IgD-negative memory B cell (primary cell): ENCODE data around the gene TMEM145. TPM values are rescaled to one million over a fixed set of nuclear protein-coding genes. Genes with fewer than 3 reads are reported as not detected.

Experiments used
- H3K27ac Mint-ChIP-seq, 3 donors: one replicate each; pipeline ENCODE4 v1.8.0; 2020 to 2022; ENCODE audit warnings: mild to moderate bottlenecking in 3 of 3, mixed read lengths in 3 of 3, moderate library complexity in 1 of 3
- H3K27me3 Mint-ChIP-seq: one replicate; pipeline ENCODE4 v1.8.0; 2021; ENCODE audit warnings: mixed read lengths
- H3K36me3 Mint-ChIP-seq: one replicate; pipeline ENCODE4 v1.8.0; 2020; ENCODE audit warnings: mild to moderate bottlenecking, mixed read lengths
- H3K4me1 Mint-ChIP-seq, 3 donors: one replicate each; pipeline ENCODE4 v1.8.0; 2020 to 2022; ENCODE audit warnings: mixed read lengths in 3 of 3, mild to moderate bottlenecking in 1 of 3
- H3K4me3 Mint-ChIP-seq, 4 donors: one replicate each; pipeline ENCODE4 v1.8.0; 2020 to 2022; ENCODE audit warnings: mild to moderate bottlenecking in 4 of 4, mixed read lengths in 4 of 4, moderate library complexity in 3 of 4
- H3K9me3 Mint-ChIP-seq, 3 donors: one replicate each; pipeline ENCODE4 v1.8.0; 2020 to 2021; ENCODE audit warnings: mixed read lengths in 3 of 3, mild to moderate bottlenecking in 1 of 3
- polyA plus RNA-seq: library from polyadenylated mRNA; unstranded; fragments of 300-500 nt; fragmentation: Illumina TruSeq; gene quantifications from one replicate; pipeline ENCODE4 v1.2.3, GENCODE V29; 2021

TMEM145 gene
- polyA plus RNA-seq, 1 donor from 2014 or later = not detected

DNA sequence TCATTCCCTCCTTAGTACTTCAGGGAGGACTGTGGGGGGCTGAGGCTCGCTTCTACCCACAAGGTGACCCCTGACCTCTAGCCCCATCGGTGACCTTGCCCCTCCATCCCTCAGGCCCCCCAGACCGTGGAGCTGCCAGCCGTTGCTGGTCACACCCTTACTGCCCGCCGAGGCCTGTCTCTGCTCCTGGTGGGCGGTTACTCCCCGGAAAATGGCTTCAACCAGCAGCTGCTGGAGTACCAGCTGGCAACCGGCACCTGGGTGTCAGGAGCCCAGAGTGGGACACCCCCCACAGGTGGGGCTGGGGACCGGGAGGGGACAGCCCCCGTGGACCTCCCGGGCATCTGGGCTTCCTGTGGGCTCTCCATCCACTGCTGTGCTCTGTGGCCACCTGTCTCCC, 44.2 kb downstream of the TMEM145 start:
- H3K27ac Mint-ChIP-seq = no peak overlapping the region
- no peak overlapping the region for H3K4me3 Mint-ChIP-seq
- H3K9me3 Mint-ChIP-seq = no peaks in the 10 kb centered on the region
- H3K36me3 Mint-ChIP-seq = peaks cover 11% of the 10 kb centered on the region
- peaks cover 0 to 9% (median 3%) of the 10 kb centered on the region in 3 donors for H3K4me1 Mint-ChIP-seq
- H3K27me3 Mint-ChIP-seq = no peaks in the 10 kb centered on the region

DNA sequence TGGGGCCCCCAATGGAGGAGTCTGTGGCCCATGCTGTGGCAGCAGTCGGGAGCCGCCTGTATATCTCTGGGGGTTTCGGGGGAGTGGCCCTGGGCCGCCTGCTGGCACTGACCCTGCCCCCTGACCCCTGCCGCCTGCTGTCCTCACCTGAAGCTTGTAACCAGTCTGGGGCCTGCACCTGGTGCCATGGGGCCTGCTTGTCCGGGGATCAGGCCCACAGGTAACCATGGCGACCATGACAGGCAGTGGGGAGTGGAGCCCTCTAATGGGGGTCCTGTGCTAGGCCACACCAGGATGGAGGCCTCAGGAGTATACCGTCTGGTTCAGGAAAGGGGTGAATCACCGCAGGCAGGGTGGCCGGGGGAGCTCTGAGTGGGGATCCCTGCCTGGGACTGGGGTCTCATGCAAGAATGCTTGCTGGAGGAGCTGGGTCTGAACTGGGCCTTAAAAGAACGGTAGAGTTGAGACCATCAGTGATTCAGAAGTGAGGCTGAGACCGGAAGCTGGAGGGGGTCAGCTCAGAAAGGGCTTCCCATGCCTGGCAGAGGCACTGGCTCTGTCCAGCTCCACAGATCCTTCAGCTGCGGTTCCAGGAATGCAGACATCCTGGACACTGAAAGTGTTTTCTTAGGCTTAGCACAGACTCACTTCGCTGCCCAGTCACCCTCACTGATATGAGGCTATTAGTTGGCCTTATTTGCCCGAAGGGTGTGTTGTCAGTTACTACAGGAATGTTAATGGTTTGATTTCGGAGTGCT, 47.9 kb downstream of the TMEM145 start:
- Mint-ChIP-seq H3K4me1 (peaks cover 14 to 25% (median 22%) of the 10 kb centered on the region in 3 donors), H3K9me3 (no peaks in the 10 kb centered on the region), H3K36me3 (peaks cover 5% of the 10 kb centered on the region), H3K27me3 (no peaks in the 10 kb centered on the region), H3K27ac (no peak overlapping the region), H3K4me3 (no peak overlapping the region)

DNA sequence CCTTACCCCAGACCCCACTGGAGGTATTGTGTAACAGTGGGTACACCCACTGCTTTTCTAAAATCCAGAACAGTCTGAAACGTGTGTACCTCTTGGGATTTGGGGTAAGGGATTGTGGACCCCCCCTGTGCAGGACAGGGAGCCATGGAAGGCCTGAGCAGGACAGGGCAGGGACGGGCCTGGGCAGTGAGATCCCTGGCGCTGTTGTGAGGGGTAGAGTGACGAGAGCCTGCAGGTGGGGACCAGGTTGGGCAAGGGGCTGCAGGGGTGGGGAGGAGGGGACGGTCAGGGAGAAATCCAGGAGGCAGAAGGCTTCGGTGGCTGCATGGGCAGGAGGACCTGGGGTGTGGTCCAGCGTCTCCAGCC, 48.4 kb downstream of the TMEM145 start:
- Mint-ChIP-seq H3K9me3 (no peaks in the 10 kb centered on the region), H3K27ac (peak overlapping the region in 1 of 3 donors; percentile 74), H3K4me1 (peaks cover 15 to 26% (median 24%) of the 10 kb centered on the region in 3 donors), H3K27me3 (no peaks in the 10 kb centered on the region), H3K36me3 (peaks cover 5% of the 10 kb centered on the region), H3K4me3 (peak overlapping the region in 1 of 4 donors; percentile 39)

GRCh38 chr19:42362342-42362741, 49.2 kb downstream of the TMEM145 start:
- H3K9me3 Mint-ChIP-seq = no peaks in the 10 kb centered on the region
- no peak overlapping the region for H3K27ac Mint-ChIP-seq
- peaks cover 18 to 30% (median 27%) of the 10 kb centered on the region in 3 donors for H3K4me1 Mint-ChIP-seq
- H3K4me3 Mint-ChIP-seq = no peak overlapping the region
- no peaks in the 10 kb centered on the region for H3K27me3 Mint-ChIP-seq
- H3K36me3 Mint-ChIP-seq = peaks cover 5% of the 10 kb centered on the region

GRCh38 chr19:42362891-42363440, 49.9 kb downstream of the TMEM145 start:
- Mint-ChIP-seq H3K9me3 (no peaks in the 10 kb centered on the region), H3K27ac (peak overlapping the region in 2 of 3 donors; percentile 82 to 96), H3K4me1 (peaks cover 18 to 30% (median 29%) of the 10 kb centered on the region in 3 donors), H3K27me3 (no peaks in the 10 kb centered on the region), H3K36me3 (peaks cover 5% of the 10 kb centered on the region), H3K4me3 (peak overlapping the region in 1 of 4 donors; percentile 77)

DNA sequence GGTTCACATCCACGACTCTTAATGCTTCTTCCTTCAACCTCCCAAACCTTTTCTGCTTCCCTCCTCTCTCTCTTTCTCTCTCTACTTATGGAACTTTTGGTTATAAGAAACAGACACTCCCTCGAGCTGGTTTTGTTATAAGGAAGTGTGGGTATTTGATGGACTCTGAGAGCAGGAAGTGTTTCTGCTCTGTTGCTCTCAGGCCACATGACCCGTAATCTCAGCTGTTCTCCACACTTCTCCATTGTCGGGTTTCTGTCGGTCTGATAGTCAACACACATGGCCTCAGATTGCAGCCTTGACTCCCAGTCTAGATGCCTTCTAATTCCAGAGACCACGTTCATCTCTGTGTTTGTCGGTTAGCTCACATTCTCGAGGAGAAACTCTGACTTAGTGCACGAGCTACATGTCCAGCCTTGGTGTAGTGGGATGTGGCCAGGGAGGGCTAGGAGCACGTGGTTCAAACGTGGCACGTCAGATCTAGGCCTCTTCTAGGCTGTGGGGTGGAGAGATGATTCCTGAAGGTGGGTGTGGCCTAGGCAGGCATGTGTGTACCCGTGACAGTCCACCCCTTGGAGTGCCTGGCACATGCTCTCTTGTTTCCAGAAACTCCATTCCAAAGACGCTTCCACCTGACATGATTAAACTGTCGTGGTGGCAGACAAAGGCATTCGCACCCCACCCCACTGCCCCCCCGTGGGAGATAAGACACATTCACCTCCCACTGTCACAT, 50.7 kb downstream of the TMEM145 start:
- peaks cover 5% of the 10 kb centered on the region for H3K36me3 Mint-ChIP-seq
- H3K27ac Mint-ChIP-seq = peak overlapping the region; percentile 82 to 96 (median 83)
- H3K27me3 Mint-ChIP-seq = no peaks in the 10 kb centered on the region
- H3K9me3 Mint-ChIP-seq = no peaks in the 10 kb centered on the region
- H3K4me1 Mint-ChIP-seq = peaks cover 18 to 31% (median 29%) of the 10 kb centered on the region in 3 donors
- H3K4me3 Mint-ChIP-seq = peak overlapping the region; percentile 6 to 77 (median 30)

DNA sequence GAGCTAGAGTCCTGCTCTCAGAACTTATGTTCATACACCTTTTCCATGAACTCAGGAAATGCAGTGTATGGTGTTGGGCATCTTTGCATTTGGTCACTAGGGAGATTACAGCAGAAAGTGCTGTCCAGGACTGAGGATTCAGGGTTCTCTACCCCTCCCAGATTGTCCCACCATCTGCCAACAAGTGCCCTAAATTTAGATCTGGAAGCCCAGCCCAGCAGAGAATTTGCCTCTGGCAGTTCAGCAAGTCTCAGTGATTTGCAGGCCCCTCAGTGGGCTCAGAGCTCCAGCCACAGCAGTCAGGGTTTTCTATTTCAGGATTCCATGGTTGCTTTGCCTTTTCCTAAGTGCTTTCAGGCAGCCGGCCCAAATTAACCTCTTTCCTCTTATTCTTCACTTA, 53.6 kb downstream of the TMEM145 start:
- no peaks in the 10 kb centered on the region for H3K27me3 Mint-ChIP-seq
- peak overlapping the region in 1 of 4 donors; percentile 68 for H3K4me3 Mint-ChIP-seq

GRCh38 chr19:42367929-42368328, 54.8 kb downstream of the TMEM145 start:
- peak overlapping the region in 1 of 3 donors; percentile 56 for H3K27ac Mint-ChIP-seq

More for the DNA sequence above, 53.6 kb downstream of the TMEM145 start:
- H3K4me1 Mint-ChIP-seq = peaks cover 18 to 34% (median 28%) of the 10 kb centered on the region in 3 donors
- peaks cover 2% of the 10 kb centered on the region for H3K36me3 Mint-ChIP-seq
- H3K9me3 Mint-ChIP-seq = no peaks in the 10 kb centered on the region
- peak overlapping the region in 2 of 3 donors; percentile 31 to 60 for H3K27ac Mint-ChIP-seq

GRCh38 chr19:42368360-42368759, 55.3 kb downstream of the TMEM145 start:
- peaks cover 2% of the 10 kb centered on the region for H3K36me3 Mint-ChIP-seq
- no peak overlapping the region for H3K27ac Mint-ChIP-seq
- H3K4me1 Mint-ChIP-seq = peaks cover 16 to 31% (median 26%) of the 10 kb centered on the region in 3 donors
- no peaks in the 10 kb centered on the region for H3K9me3 Mint-ChIP-seq
- H3K4me3 Mint-ChIP-seq = peak overlapping the region in 1 of 4 donors; percentile 23
- no peaks in the 10 kb centered on the region for H3K27me3 Mint-ChIP-seq

More at GRCh38 chr19:42367929-42368328, 54.8 kb downstream of the TMEM145 start:
- no peaks in the 10 kb centered on the region for H3K27me3 Mint-ChIP-seq
- no peaks in the 10 kb centered on the region for H3K9me3 Mint-ChIP-seq
- peaks cover 2% of the 10 kb centered on the region for H3K36me3 Mint-ChIP-seq
- H3K4me1 Mint-ChIP-seq = peaks cover 18 to 34% (median 29%) of the 10 kb centered on the region in 3 donors
- H3K4me3 Mint-ChIP-seq = peak overlapping the region in 1 of 4 donors; percentile 6

- Mint-ChIP-seq H3K4me1 (peaks cover 12 to 27% (median 23%) of the 10 kb centered on the region in 3 donors), H3K36me3 (no peaks in the 10 kb centered on the region), H3K27ac (no peak overlapping the region), H3K4me3 (peak overlapping the region in 1 of 4 donors; percentile 78), H3K27me3 (no peaks in the 10 kb centered on the region), H3K9me3 (no peaks in the 10 kb centered on the region)
Observed at GRCh38 chr19:42368765-42369164, 55.7 kb downstream of the TMEM145 start.

GRCh38 chr19:42369433-42370067, 56.4 kb downstream of the TMEM145 start:
- Mint-ChIP-seq H3K27ac (no peak overlapping the region), H3K36me3 (peaks cover 3% of the 10 kb centered on the region), H3K4me1 (peaks cover 11 to 19% (median 18%) of the 10 kb centered on the region in 3 donors), H3K4me3 (peak overlapping the region in 1 of 4 donors; percentile 83), H3K27me3 (no peaks in the 10 kb centered on the region), H3K9me3 (no peaks in the 10 kb centered on the region)

DNA sequence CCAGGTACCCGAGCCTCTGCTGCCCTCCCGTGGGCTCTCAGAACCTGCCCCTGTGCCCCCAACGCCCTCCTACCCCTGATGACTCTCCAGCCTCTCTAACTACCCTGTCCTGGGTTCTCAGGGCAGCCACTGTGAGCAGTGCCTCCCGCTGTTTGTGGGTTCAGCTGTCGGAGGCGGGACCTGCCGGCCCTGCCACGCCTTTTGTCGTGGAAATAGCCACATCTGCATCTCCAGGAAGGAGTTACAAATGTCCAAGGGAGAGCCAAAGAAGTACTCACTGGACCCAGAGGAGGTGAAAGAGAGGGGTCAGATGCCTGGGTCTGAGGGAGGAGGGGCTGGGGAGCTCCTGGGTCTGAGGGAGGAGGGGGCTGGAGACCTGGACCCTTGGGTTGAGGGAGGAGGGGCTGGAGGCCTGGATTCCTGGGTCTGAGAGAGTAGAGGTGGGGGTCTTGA, 57.0 kb downstream of the TMEM145 start:
- Mint-ChIP-seq H3K27me3 (no peaks in the 10 kb centered on the region), H3K4me3 (peak overlapping the region in 1 of 4 donors; percentile 83), H3K4me1 (peaks cover 8 to 14% (median 13%) of the 10 kb centered on the region in 3 donors), H3K36me3 (peaks cover 3% of the 10 kb centered on the region), H3K9me3 (no peaks in the 10 kb centered on the region), H3K27ac (no peak overlapping the region)

DNA sequence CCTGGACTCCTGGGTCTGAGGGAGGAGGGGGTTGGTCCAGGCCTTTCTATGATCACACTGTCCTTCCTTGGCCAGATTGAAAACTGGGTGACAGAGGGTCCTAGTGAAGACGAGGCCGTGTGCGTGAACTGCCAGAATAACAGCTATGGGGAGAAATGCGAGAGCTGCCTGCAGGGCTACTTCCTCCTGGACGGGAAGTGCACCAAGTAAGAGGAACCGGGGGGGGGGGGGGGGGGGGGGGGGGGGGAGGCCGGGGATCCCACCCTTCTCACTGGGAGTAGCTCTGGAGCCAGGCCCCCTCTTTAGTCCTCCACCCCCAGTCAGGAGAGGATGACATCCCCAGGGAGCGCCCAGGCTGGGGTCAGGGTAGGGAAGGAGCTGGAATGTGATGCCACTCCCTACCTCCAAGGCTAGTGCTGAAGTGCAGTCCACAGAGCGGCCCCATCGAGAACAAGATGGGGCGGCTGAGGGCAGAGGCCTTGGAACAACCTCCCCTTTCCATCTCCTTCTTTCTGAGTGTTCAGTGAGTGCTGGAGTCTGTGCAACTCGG, 57.6 kb downstream of the TMEM145 start:
- Mint-ChIP-seq H3K27me3 (no peaks in the 10 kb centered on the region), H3K27ac (no peak overlapping the region), H3K36me3 (peaks cover 3% of the 10 kb centered on the region), H3K4me3 (no peak overlapping the region), H3K4me1 (peaks cover 4 to 11% (median 11%) of the 10 kb centered on the region in 3 donors), H3K9me3 (no peaks in the 10 kb centered on the region)
